Measurements from ENCODE around the gene PRMT7.

Gene PRMT7

DNA sequence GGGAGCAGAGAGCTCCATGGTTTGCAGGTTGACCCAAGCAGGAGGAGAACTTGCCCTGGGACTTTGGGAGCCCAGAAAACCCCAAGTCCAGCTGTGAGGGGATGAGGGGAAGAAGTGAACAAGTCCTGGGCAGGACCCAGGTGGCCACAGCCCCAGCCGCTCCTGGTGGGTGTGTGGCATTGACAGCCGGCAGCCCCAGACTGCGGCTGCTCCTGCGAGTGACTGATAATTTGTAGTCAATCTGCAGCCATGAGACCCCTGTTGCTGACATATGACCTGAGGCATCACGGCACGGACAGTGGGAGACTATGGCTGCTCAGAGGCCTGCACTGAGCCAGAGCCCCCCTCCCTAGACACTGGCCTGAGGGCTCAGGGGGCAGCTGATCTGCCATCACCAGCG is 66.4 kb downstream of the PRMT7 start:
- no peaks in the 10 kb centered on the region for H3K36me3 ChIP-seq (replicated peaks in 1 of 2; ENCODE audit: control insufficient read depth in 2 of 2, insufficient read depth in 2 of 2, low read length in 2 of 2)
- no peak overlapping the region for H3K4me3 ChIP-seq (ENCODE audit: low read length in 2 of 2)
- H2AFZ ChIP-seq (ENCODE audit: low read length): no peak overlapping the region
- no peak for DNase-seq (ENCODE audit: low spot score)
- H3K9me3 ChIP-seq (replicated peaks in 1 of 2; ENCODE audit: control insufficient read depth in 2 of 2, insufficient read depth in 1 of 2, low read depth in 1 of 2, low read length in 2 of 2): no peaks in the 10 kb centered on the region
- no CpG with 5 or more reads among the region's 7 CpGs for WGBS, 2 donors (ENCODE audit: extremely low coverage in 2 of 2, insufficient read length in 2 of 2, insufficient replicate concordance in 1 of 2)
- peaks cover 0 to 66% (median 0%) of the 10 kb centered on the region in 3 experiments for H3K27me3 ChIP-seq (ENCODE audit: control insufficient read depth in 3 of 3, insufficient read depth in 3 of 3, low read depth in 1 of 3, low read length in 3 of 3)
- peak overlapping the region; percentile 65 for H2BK15ac ChIP-seq (ENCODE audit: low read length)
- H2BK5ac ChIP-seq (ENCODE audit: low read length): peak overlapping the region; percentile 44
- peak overlapping the region; percentile 24 for H3K18ac ChIP-seq (ENCODE audit: low read length)
- peaks cover 7 to 16% of the 10 kb centered on the region in 2 donors for H3K4me1 ChIP-seq (ENCODE audit: control insufficient read depth in 2 of 2, insufficient read depth in 1 of 2, low read depth in 1 of 2, low read length in 2 of 2)
- peak overlapping the region; percentile 17 for H3K4ac ChIP-seq (ENCODE audit: low read length)
- peak overlapping the region; percentile 76 for H2BK12ac ChIP-seq (ENCODE audit: low read length)
- peak overlapping the region; percentile 50 for H3K23ac ChIP-seq (ENCODE audit: low read depth, low read length, poor library complexity)
- H3K4me2 ChIP-seq (ENCODE audit: insufficient read depth, low read length, poor library complexity, severe bottlenecking): no peak overlapping the region
- H2BK120ac ChIP-seq (ENCODE audit: low read depth, low read length): no peak overlapping the region
- peak overlapping the region; percentile 94 for H2AK5ac ChIP-seq (ENCODE audit: low read depth, low read length)
- H3K27ac ChIP-seq (replicated peaks; ENCODE audit: low read length): no peak overlapping the region
- no peaks in the 10 kb centered on the region for H3K79me1 ChIP-seq (ENCODE audit: low read depth, low read length)
- H4K8ac ChIP-seq (ENCODE audit: low read depth, low read length): no peak overlapping the region
- peak overlapping the region; percentile 22 for H3K9ac ChIP-seq (ENCODE audit: low read depth, low read length, poor library complexity)
- H4K91ac ChIP-seq (ENCODE audit: low read depth, low read length, poor library complexity): peak overlapping the region; percentile 39
- H3K14ac ChIP-seq (ENCODE audit: low read length): no peak overlapping the region

DNA sequence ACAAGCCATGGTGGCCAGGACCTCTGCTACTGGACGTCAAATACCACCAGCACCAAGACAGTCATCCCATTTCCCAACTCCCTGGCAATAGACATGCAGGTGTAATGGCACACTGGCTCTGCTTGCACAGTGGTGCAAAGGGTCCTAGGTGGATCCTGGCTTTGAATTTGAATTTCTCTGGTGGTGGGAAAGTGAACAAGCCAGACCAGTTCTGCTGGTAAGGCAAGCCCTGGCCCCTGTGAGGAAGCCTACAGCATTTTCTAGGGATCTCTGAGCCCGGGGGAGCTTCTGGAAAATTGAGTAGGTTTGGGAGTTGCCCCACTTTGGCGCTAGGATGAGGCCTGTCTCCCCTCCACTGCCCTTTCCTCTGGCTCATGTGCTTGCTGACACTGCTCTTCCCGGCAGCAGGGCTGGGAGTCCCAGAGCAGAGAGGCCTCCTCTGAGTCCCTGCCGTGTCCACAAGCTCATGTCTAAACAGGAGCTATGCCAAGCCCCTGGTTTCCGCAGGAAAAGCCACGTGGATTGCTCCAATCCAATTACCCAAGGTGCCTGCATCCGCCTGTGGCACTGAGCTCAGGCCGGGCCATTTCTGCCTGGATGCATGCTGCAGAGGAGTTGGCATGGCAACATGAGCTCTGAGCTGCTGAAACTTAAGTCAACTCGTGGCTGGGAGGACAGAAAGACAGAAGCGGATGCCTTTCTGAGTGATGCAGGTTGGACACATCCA is 67.0 kb downstream of the PRMT7 start:
- peak overlapping the region; percentile 24 for H3K18ac ChIP-seq (ENCODE audit: low read length)
- no peak overlapping the region for H4K8ac ChIP-seq (ENCODE audit: low read depth, low read length)
- H2BK120ac ChIP-seq (ENCODE audit: low read depth, low read length): no peak overlapping the region
- H3K4me1 ChIP-seq (ENCODE audit: control insufficient read depth in 2 of 2, insufficient read depth in 1 of 2, low read depth in 1 of 2, low read length in 2 of 2): peaks cover 7 to 16% of the 10 kb centered on the region in 2 donors
- H2BK5ac ChIP-seq (ENCODE audit: low read length): no peak overlapping the region
- no peak overlapping the region for H3K4me2 ChIP-seq (ENCODE audit: insufficient read depth, low read length, poor library complexity, severe bottlenecking)
- no peak for DNase-seq (ENCODE audit: low spot score)
- H4K91ac ChIP-seq (ENCODE audit: low read depth, low read length, poor library complexity): no peak overlapping the region
- peaks cover 0 to 67% (median 2%) of the 10 kb centered on the region in 3 experiments for H3K27me3 ChIP-seq (ENCODE audit: control insufficient read depth in 3 of 3, insufficient read depth in 3 of 3, low read depth in 1 of 3, low read length in 3 of 3)
- H3K14ac ChIP-seq (ENCODE audit: low read length): no peak overlapping the region
- H2BK12ac ChIP-seq (ENCODE audit: low read length): peak overlapping the region; percentile 76
- peak overlapping the region; percentile 43 for H3K23ac ChIP-seq (ENCODE audit: low read depth, low read length, poor library complexity)
- no peak overlapping the region for H3K27ac ChIP-seq (replicated peaks; ENCODE audit: low read length)
- H3K4ac ChIP-seq (ENCODE audit: low read length): no peak overlapping the region
- no peaks in the 10 kb centered on the region for H3K36me3 ChIP-seq (replicated peaks in 1 of 2; ENCODE audit: control insufficient read depth in 2 of 2, insufficient read depth in 2 of 2, low read length in 2 of 2)
- WGBS, 2 donors (ENCODE audit: extremely low coverage in 2 of 2, insufficient read length in 2 of 2, insufficient replicate concordance in 1 of 2): no CpG with 5 or more reads among the region's 11 CpGs
- H2AFZ ChIP-seq (ENCODE audit: low read length): no peak overlapping the region
- H3K79me1 ChIP-seq (ENCODE audit: low read depth, low read length): no peaks in the 10 kb centered on the region
- H3K9ac ChIP-seq (ENCODE audit: low read depth, low read length, poor library complexity): peak overlapping the region; percentile 22
- H2AK5ac ChIP-seq (ENCODE audit: low read depth, low read length): peak overlapping the region; percentile 94
- H3K4me3 ChIP-seq (ENCODE audit: low read length in 2 of 2): no peak overlapping the region
- H3K9me3 ChIP-seq (replicated peaks in 1 of 2; ENCODE audit: control insufficient read depth in 2 of 2, insufficient read depth in 1 of 2, low read depth in 1 of 2, low read length in 2 of 2): no peaks in the 10 kb centered on the region
- peak overlapping the region; percentile 35 for H2BK15ac ChIP-seq (ENCODE audit: low read length)

DNA sequence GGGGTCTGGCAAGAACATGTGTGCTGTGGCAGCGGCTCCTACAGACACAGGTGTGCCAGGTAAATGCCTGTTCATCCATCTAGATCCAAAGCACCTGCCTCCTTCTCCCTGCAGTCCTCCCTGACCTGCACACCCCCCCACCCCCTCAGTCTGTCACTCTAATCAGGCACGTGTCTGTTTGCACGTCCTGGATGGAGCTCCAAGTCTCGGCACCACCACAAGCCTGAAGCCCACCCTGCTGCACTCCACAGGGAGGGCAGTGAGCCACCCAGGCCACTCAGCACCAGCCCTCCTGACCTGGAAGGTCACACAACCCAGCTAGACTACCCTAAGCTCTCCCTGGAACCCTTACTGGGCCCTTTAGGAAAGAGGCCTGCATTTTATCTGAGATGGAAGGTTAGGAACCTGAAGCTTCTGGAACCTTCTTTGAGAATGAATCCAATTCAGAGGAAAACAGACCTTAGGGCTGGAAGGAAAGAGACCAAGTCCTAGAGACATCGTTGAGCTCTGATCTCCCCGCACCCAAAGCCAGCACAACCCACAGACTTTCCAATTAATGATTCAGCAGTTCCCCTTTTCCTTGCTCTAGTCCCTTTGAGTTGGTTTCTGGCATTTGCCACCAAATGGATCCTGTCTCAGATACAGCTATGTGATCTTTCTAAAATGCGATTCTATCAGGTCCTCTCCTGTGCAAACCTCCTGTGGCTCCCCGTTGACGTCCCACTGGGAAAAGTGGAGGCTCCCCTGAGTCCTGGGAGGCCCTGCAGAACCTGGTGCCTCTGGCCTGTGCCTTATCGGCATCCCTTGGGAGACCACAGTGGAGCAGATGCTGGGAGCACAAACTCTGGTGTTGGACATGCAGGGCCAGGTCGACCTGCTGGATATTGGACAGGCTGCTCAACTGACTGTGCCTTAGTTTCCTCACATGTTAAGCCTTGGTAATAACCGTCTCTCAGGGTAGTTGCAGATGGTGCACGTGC is 67.9 kb downstream of the PRMT7 start:
- no peak overlapping the region for H3K4me3 ChIP-seq (ENCODE audit: low read length in 2 of 2)
- H2BK12ac ChIP-seq (ENCODE audit: low read length): no peak overlapping the region
- DNase-seq (ENCODE audit: low spot score): no peak
- no CpG with 5 or more reads among the region's 13 CpGs for WGBS, 2 donors (ENCODE audit: extremely low coverage in 2 of 2, insufficient read length in 2 of 2, insufficient replicate concordance in 1 of 2)
- H3K27me3 ChIP-seq (ENCODE audit: control insufficient read depth in 3 of 3, insufficient read depth in 3 of 3, low read depth in 1 of 3, low read length in 3 of 3): peaks cover 0 to 67% (median 2%) of the 10 kb centered on the region in 3 experiments
- H3K9me3 ChIP-seq (replicated peaks in 1 of 2; ENCODE audit: control insufficient read depth in 2 of 2, insufficient read depth in 1 of 2, low read depth in 1 of 2, low read length in 2 of 2): no peaks in the 10 kb centered on the region
- H2AK5ac ChIP-seq (ENCODE audit: low read depth, low read length): no peak overlapping the region
- no peak overlapping the region for H2BK15ac ChIP-seq (ENCODE audit: low read length)
- H3K79me1 ChIP-seq (ENCODE audit: low read depth, low read length): no peaks in the 10 kb centered on the region
- H4K8ac ChIP-seq (ENCODE audit: low read depth, low read length): no peak overlapping the region
- no peak overlapping the region for H4K91ac ChIP-seq (ENCODE audit: low read depth, low read length, poor library complexity)
- H3K4me1 ChIP-seq (ENCODE audit: control insufficient read depth in 2 of 2, insufficient read depth in 1 of 2, low read depth in 1 of 2, low read length in 2 of 2): peaks cover 7 to 16% of the 10 kb centered on the region in 2 donors
- H2BK120ac ChIP-seq (ENCODE audit: low read depth, low read length): peak overlapping the region; percentile 17
- H3K14ac ChIP-seq (ENCODE audit: low read length): no peak overlapping the region
- no peak overlapping the region for H2AFZ ChIP-seq (ENCODE audit: low read length)
- H3K4ac ChIP-seq (ENCODE audit: low read length): no peak overlapping the region
- H3K27ac ChIP-seq (replicated peaks; ENCODE audit: low read length): no peak overlapping the region
- H3K36me3 ChIP-seq (replicated peaks in 1 of 2; ENCODE audit: control insufficient read depth in 2 of 2, insufficient read depth in 2 of 2, low read length in 2 of 2): no peaks in the 10 kb centered on the region
- peak overlapping the region; percentile 15 for H3K18ac ChIP-seq (ENCODE audit: low read length)
- no peak overlapping the region for H3K23ac ChIP-seq (ENCODE audit: low read depth, low read length, poor library complexity)
- H3K4me2 ChIP-seq (ENCODE audit: insufficient read depth, low read length, poor library complexity, severe bottlenecking): no peak overlapping the region
- no peak overlapping the region for H3K9ac ChIP-seq (ENCODE audit: low read depth, low read length, poor library complexity)
- no peak overlapping the region for H2BK5ac ChIP-seq (ENCODE audit: low read length)

Measured in neuronal stem cell (in vitro differentiated cells).